Heart right ventricle (tissue), 16 donors: ENCODE measurements around the gene GRM8. TPM values are rescaled to one million over a fixed set of nuclear protein-coding genes. Genes with fewer than 3 reads are reported as not detected.

Source experiments
- ATAC-seq, 8 donors: fragments of 200-7000 bp; cut with Tn5 transposase; one replicate each; pipeline ENCODE4 v1.9.1; 2020; ENCODE audit warnings: mild to moderate bottlenecking in 8 of 8, moderate library complexity in 8 of 8, moderate number of reproducible peaks in 1 of 8
- DNase-seq, 2 donors: peaks; one replicate each; pipeline ENCODE4 v3.0.0-alpha.2; 2020
- H3K27ac ChIP-seq, 10 donors: fragments of 200-600 bp; sonication (generic) in 2 of 10; one replicate each; pipeline versions ENCODE4 v1.5.0 to v1.8.0; 2020 to 2022; ENCODE audit warnings: mild to moderate bottlenecking in 3 of 10
- H3K27me3 ChIP-seq, 7 donors: fragments of 200-600 bp; one replicate each; pipeline ENCODE4 v1.8.0; 2021 to 2022; ENCODE audit warnings: mild to moderate bottlenecking in 2 of 7
- H3K36me3 ChIP-seq, 9 donors: fragments of 200-600 bp; sonication (generic) in 1 of 9; one replicate each; pipeline versions ENCODE4 v1.5.0 to v1.8.0; 2020 to 2022; ENCODE audit warnings: mild to moderate bottlenecking in 2 of 9
- H3K4me1 ChIP-seq, 9 donors: fragments of 200-600 bp; sonication (generic) in 1 of 9; one replicate each; pipeline versions ENCODE4 v1.5.0 to v1.8.0; 2020 to 2022; ENCODE audit warnings: mild to moderate bottlenecking in 4 of 9
- H3K4me3 ChIP-seq, 10 donors: fragments of 200-600 bp; sonication (generic) in 2 of 10; one replicate each; pipeline versions ENCODE4 v1.5.0 to v1.8.0; 2020 to 2022; ENCODE audit warnings: mild to moderate bottlenecking in 7 of 10, moderate library complexity in 2 of 10
- H3K9me3 ChIP-seq, 11 donors: fragments of 200-600 bp in 10 of 11; sonication (generic) in 2 of 11; one replicate each; pipeline versions ENCODE4 v1.5.0 to v1.8.0; 2013 to 2022; ENCODE audit warnings: mild to moderate bottlenecking in 2 of 11, control low read depth in 1 of 11, moderate library complexity in 1 of 11
- CTCF ChIP-seq, 9 donors: fragments of 200-600 bp; sonication (generic) in 2 of 9; IDR thresholded peaks; one replicate each; pipeline versions ENCODE4 v1.5.0 to v1.8.0; 2021 to 2022; ENCODE audit warnings: antibody characterized with exemption in 9 of 9, mild to moderate bottlenecking in 5 of 9, moderate library complexity in 1 of 9
- WGBS, 2 donors: extraction: QIAGEN DNeasy Blood & Tissue Kit; methylation state at CpG; one replicate each; pipeline ENCODE4 v1.1.7; 2013; ENCODE audit warnings: inconsistent platforms in 1 of 2; 5-methylcytosine and 5-hydroxymethylcytosine counted together
- intact Hi-C, 10 donors: fragments of 100-400 bp; cut with DNase I; formaldehyde crosslinking; loops; one replicate each; pipeline versions ENCODE4 v1.11.1 to v1.14.2; 2022
- long read RNA-seq, 3 donors: library from polyadenylated mRNA; unstranded; transcript quantifications; one replicate each; pipeline ENCODE4 v2.0.0, GENCODE V29; 2020 to 2021
- polyA plus RNA-seq, 2 donors: library from polyadenylated mRNA; stranded (reverse); fragments of 200-250 nt; gene quantifications; one replicate each; pipeline ENCODE4 v1.2.3, GENCODE V29; 2013
- total RNA-seq, 10 donors: library from RNA; stranded (reverse); fragmentation: NEBNext Ultra II Directional in 3 of 10; extraction: Animal tissue kit (Norgen Biotek cat#: 25700) in 3 of 10; gene quantifications; one replicate each; pipeline versions ENCODE4 v1.2.1 to v1.2.4, GENCODE V29; 2021 to 2023
- donor health status: Arrhythmogenic right ventricular cardiomyopathy.
- donor health status: ischemic (EF 13 %, LVEDD 7.1; RV severe dilation, severe dysfunction).
- donor health status: healthy with polysubstance abuse.
- donor health status: DM: no; HTN: yes; CAD: no.
- donor health status: DM: no; HTN: no; CAD: no.
- donor health status: ischemic (EF 25% LVEDD 6.9; RV normal size, moderate dysfunction).
- donor health status: ischemic (EF 25% LVEDD 5.7; RV mildly dilated, moderate dysfunction).
- donor health status: healthy.
- donor health status: DM: yes; HTN: yes; CAD: no.
- donor health status: Ischemic cardiomyopathy.
- donor health status: ischemic (EF 35%, LVEDD 5.7; RV mildly dilated, moderate dysfunction).
- donor health status: nonischemic (EF 11% LVEDD 7.7; RV severe dilation, severe dysfunction).
- donor health status: DM: yes; HTN: yes; CAD: no.
- donor health status: PGD.
- donor health status: ischemic (EF 29% LVEDD 5.4; RV normal size, mild dysfunction).
- donor health status: nonischemic (EF 23%, LVEDD 6.1; RV moderate dilation, normal function).

GRM8 gene
- under 1 TPM in 5 of 10 donors, not detected in 5; 0.13 to 0.68 (median 0.34) TPM for total RNA-seq
- under 1 TPM; 0.16 to 0.37 TPM for polyA plus RNA-seq
- long read RNA-seq, donor 1: 0 reads
- long read RNA-seq, donor 2, partial matches to known transcripts: 0 of 3 reads
- long read RNA-seq, donor 2, other reads (novel, unspliced or antisense): 3 of 3 reads
- long read RNA-seq, donor 3, partial matches to known transcripts: 0 of 1 reads
- long read RNA-seq, donor 3, other reads (novel, unspliced or antisense): 1 of 1 reads

DNA sequence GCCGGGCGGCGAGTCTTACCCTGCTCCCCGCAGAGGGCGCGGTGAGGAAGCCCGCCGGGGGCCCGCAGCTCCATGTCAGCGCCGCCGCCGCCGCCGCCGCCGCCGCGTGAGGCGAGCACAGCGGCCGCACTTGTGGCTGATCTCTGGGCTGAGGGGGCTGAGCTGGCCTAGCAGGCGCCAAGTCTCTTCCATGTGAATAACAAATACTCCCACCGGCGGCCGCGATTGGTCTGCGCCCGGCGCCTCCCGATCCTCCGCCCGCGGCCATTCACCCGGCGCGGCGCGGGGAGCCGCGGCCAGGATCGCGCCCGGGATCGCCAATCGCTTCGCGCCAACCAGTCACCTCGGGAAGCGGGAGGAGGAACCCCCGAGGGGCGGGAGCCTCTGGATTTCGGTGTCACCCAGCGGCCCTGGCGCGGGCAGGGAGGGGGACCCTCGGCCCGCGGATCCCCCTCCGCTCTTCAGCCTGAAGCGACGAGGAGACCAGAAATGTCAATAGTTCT lies at the start of gene GRM8:
GRM8 (minus strand) TSS at position 164 of the 503 bp plus-strand sequence.
- H3K9me3 ChIP-seq: no peaks in the 10 kb centered on the region
- TF ChIP-seq CTCF (IDR thresholded peaks at IDR 0.05): peak in 1 of 9 donors; percentile 6
- H3K4me3 ChIP-seq: peak within 1 kb of the TSS; percentile 37 to 76 (median 68)
- H3K27me3 ChIP-seq: peaks cover 0 to 100% (median 90%) of the 10 kb centered on the region in 7 donors
- peak; percentile 36 to 72 (median 55) for ATAC-seq
- DNase-seq: peak; percentile 12 to 33
- intact Hi-C loops: loop anchor here in 5 of 10 donors (5.0 to 10.0 kb wide), 4 partner anchors 148 to 448 kb away; no protein-coding TSS in a partner anchor
- H3K36me3 ChIP-seq: no peaks in the 10 kb centered on the region
- 0% methylated on average over 62 of the region's 62 CpGs for WGBS, 2 donors
- peaks cover 10 to 29% (median 22%) of the 10 kb centered on the region in 9 donors for H3K4me1 ChIP-seq
- H3K27ac ChIP-seq: no peak within 1 kb of the TSS

- 74 to 85% methylated on average over 1 of the region's 1 CpG for WGBS, 2 donors
Measured at GRCh38 chr7:127290801-127291361, 38.1 kb upstream of the GRM8 start.

GRCh38 chr7:127290116-127290655 lies 37.4 kb upstream of the GRM8 start:
- TF ChIP-seq CTCF (IDR thresholded peaks at IDR 0.05): no peak
- no peaks in the 10 kb centered on the region for H3K4me1 ChIP-seq
- H3K9me3 ChIP-seq: no peaks in the 10 kb centered on the region
- no peak overlapping the region for H3K27ac ChIP-seq
- intact Hi-C loops: no loop called here
- H3K36me3 ChIP-seq: no peaks in the 10 kb centered on the region
- peaks cover 0 to 13% (median 0%) of the 10 kb centered on the region in 7 donors for H3K27me3 ChIP-seq
- 65 to 68% methylated on average over 5 of the region's 5 CpGs for WGBS, 2 donors
- ATAC-seq (no peak), DNase-seq (no peak)
- no peak overlapping the region for H3K4me3 ChIP-seq

More at GRCh38 chr7:127290801-127291361, 38.1 kb upstream of the GRM8 start:
- H3K27ac ChIP-seq: no peak overlapping the region
- H3K4me1 ChIP-seq: no peaks in the 10 kb centered on the region
- H3K27me3 ChIP-seq: peaks cover 0 to 18% (median 0%) of the 10 kb centered on the region in 7 donors
- TF ChIP-seq CTCF (IDR thresholded peaks at IDR 0.05): no peak
- H3K9me3 ChIP-seq: no peaks in the 10 kb centered on the region
- no peaks in the 10 kb centered on the region for H3K36me3 ChIP-seq
- H3K4me3 ChIP-seq: no peak overlapping the region
- DNase-seq: no peak
- ATAC-seq: no peak
- intact Hi-C loops: no loop called here

DNA sequence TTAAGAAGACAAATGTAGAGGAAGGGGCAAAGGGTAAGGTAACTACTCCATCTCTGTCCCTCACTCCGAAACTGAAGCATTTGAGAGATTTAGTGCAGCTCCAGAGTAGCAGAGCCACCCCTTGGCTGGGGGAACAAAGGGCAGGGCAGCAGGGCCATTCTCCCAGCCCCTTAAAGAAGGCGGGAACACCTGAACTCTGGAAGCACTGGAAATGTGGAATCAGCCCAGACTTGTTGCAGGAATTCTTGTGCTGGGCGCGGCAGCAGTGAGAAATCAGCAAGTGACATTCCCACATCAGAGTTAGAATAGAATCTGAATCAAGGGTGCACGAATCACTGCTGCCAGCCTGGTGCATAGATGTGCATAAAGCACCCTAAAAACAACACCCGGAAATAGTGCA lies 34.4 kb upstream of the GRM8 start:
- peaks cover 0 to 5% (median 0%) of the 10 kb centered on the region in 7 donors for H3K27me3 ChIP-seq
- H3K36me3 ChIP-seq: no peaks in the 10 kb centered on the region
- no peak for ATAC-seq
- no peak overlapping the region for H3K4me3 ChIP-seq
- TF ChIP-seq CTCF (IDR thresholded peaks at IDR 0.05): no peak
- intact Hi-C loops: loop anchor here in 1 of 10 donors (10.0 kb wide), 1 partner anchor 62 kb away; no protein-coding TSS in a partner anchor
- 75 to 79% methylated on average over 6 of the region's 6 CpGs for WGBS, 2 donors
- no peaks in the 10 kb centered on the region for H3K9me3 ChIP-seq
- no peak overlapping the region for H3K27ac ChIP-seq
- H3K4me1 ChIP-seq: no peaks in the 10 kb centered on the region
- DNase-seq: no peak
